HEK293 (cell line): ENCODE measurements around the gene NXPH4.

ENCODE experiments used
- BCL11A ChIP-seq: fragments of 450-650 bp; formaldehyde crosslinking; IDR thresholded peaks from 2 replicates; pipeline ENCODE4 v1.5.1; 2016; ENCODE audit warnings: low read depth, missing biosample characterization, missing genetic modification characterization
- KLF16 ChIP-seq: fragments of 450-650 bp; formaldehyde crosslinking; IDR thresholded peaks from 2 replicates; pipeline ENCODE4 v1.5.1; 2017; ENCODE audit warnings: missing biosample characterization, missing genetic modification characterization
- SP3 ChIP-seq: fragments of 450-650 bp; formaldehyde crosslinking; IDR thresholded peaks from 2 replicates; pipeline ENCODE4 v1.5.1; 2016; ENCODE audit warnings: missing biosample characterization, missing genetic modification characterization
- SP7 ChIP-seq: fragments of 450-650 bp; formaldehyde crosslinking; IDR thresholded peaks from 2 replicates; pipeline ENCODE4 v1.5.1; 2016; ENCODE audit warnings: missing biosample characterization, missing genetic modification characterization
- ZBTB20 ChIP-seq: fragments of 450-650 bp; formaldehyde crosslinking; IDR thresholded peaks from 2 replicates; pipeline ENCODE4 v1.5.1; 2016; ENCODE audit warnings: missing biosample characterization, missing genetic modification characterization
- ZBTB48 ChIP-seq: fragments of 450-650 bp; formaldehyde crosslinking; IDR thresholded peaks from 2 replicates; pipeline ENCODE4 v1.5.1; 2016; ENCODE audit warnings: missing biosample characterization, missing genetic modification characterization
- ZFP3 ChIP-seq: fragments of 450-650 bp; formaldehyde crosslinking; IDR thresholded peaks from 2 replicates; pipeline ENCODE4 v1.5.1; 2016; ENCODE audit warnings: low read depth, missing biosample characterization, missing genetic modification characterization
- ZNF140 ChIP-seq: fragments of 450-650 bp; formaldehyde crosslinking; IDR thresholded peaks from 2 replicates; pipeline ENCODE4 v1.5.1; 2016; ENCODE audit warnings: missing biosample characterization, missing genetic modification characterization
- ZNF155 ChIP-seq: fragments of 450-650 bp; formaldehyde crosslinking; IDR thresholded peaks from 2 replicates; pipeline ENCODE4 v1.5.1; 2016; ENCODE audit warnings: missing biosample characterization, missing genetic modification characterization
- ZNF202 ChIP-seq: fragments of 450-650 bp; formaldehyde crosslinking; IDR thresholded peaks from 2 replicates; pipeline ENCODE4 v1.5.1; 2016; ENCODE audit warnings: missing biosample characterization, missing genetic modification characterization, borderline replicate concordance
- ZNF239 ChIP-seq: fragments of 450-650 bp; formaldehyde crosslinking; IDR thresholded peaks from 2 replicates; pipeline ENCODE4 v1.5.1; 2016; ENCODE audit warnings: missing biosample characterization, missing genetic modification characterization
- ZNF341 ChIP-seq: fragments of 450-650 bp; formaldehyde crosslinking; IDR thresholded peaks from 2 replicates; pipeline ENCODE4; 2016; ENCODE audit warnings: low read depth, missing biosample characterization, missing genetic modification characterization
- ZNF423 ChIP-seq: fragments of 450-650 bp; formaldehyde crosslinking; IDR thresholded peaks from 2 replicates; pipeline ENCODE4 v1.5.1; 2016; ENCODE audit warnings: missing biosample characterization, missing genetic modification characterization
- ZNF501 ChIP-seq: fragments of 450-650 bp; formaldehyde crosslinking; IDR thresholded peaks from 2 replicates; pipeline ENCODE4 v1.5.1; 2016; ENCODE audit warnings: missing biosample characterization, missing genetic modification characterization
- ZNF549 ChIP-seq: fragments of 450-650 bp; IDR thresholded peaks from 2 replicates; pipeline ENCODE4 v1.5.1; 2018; ENCODE audit warnings: missing biosample characterization, missing genetic modification characterization, mild to moderate bottlenecking, inconsistent platforms, moderate library complexity
- ZNF701 ChIP-seq: fragments of 450-650 bp; formaldehyde crosslinking; IDR thresholded peaks from 2 replicates; pipeline ENCODE4 v1.5.1; 2016; ENCODE audit warnings: missing biosample characterization, missing genetic modification characterization
- ZNF776 ChIP-seq: fragments of 450-650 bp; formaldehyde crosslinking; IDR thresholded peaks from 2 replicates; pipeline ENCODE4 v1.5.0; 2017; ENCODE audit warnings: missing biosample characterization, missing genetic modification characterization, borderline replicate concordance
- ZNF792 ChIP-seq: fragments of 450-650 bp; formaldehyde crosslinking; IDR thresholded peaks from 2 replicates; pipeline ENCODE4 v1.5.1; 2016; ENCODE audit warnings: missing biosample characterization, missing genetic modification characterization
- ZSCAN16 ChIP-seq: fragments of 450-650 bp; formaldehyde crosslinking; IDR thresholded peaks from 2 replicates; pipeline ENCODE4 v1.5.1; 2016; ENCODE audit warnings: missing biosample characterization, missing genetic modification characterization
- TF ChIP-seq, protein P1 (sequence below): fragments of 450-650 bp; formaldehyde crosslinking; IDR thresholded peaks from 2 replicates; pipeline ENCODE4 v1.5.1; 2016; ENCODE audit warnings: missing biosample characterization, missing genetic modification characterization
- TF ChIP-seq, protein P2 (sequence below): fragments of 450-650 bp; formaldehyde crosslinking; IDR thresholded peaks from 2 replicates; pipeline ENCODE4 v1.5.1; 2016; ENCODE audit warnings: missing biosample characterization, missing genetic modification characterization, low read depth
- TF ChIP-seq, protein P3 (sequence below): fragments of 450-650 bp; formaldehyde crosslinking; IDR thresholded peaks from 2 replicates; pipeline ENCODE4 v1.5.1; 2017; ENCODE audit warnings: missing biosample characterization, missing genetic modification characterization
- TF ChIP-seq, protein P4 (sequence below): fragments of 450-650 bp; formaldehyde crosslinking; IDR thresholded peaks from 2 replicates; pipeline ENCODE4 v1.5.1; 2016; ENCODE audit warnings: missing biosample characterization, missing genetic modification characterization
- TF ChIP-seq, protein P5 (sequence below): IDR thresholded peaks from 2 replicates; pipeline ENCODE4 v1.6.1; 2011; ENCODE audit warnings: mild to moderate bottlenecking, low read depth, low read length, borderline replicate concordance
- TF ChIP-seq, protein P6 (sequence below): fragments of 450-650 bp; formaldehyde crosslinking; conservative IDR thresholded peaks from 2 replicates; pipeline ENCODE4 v1.5.1; 2016; ENCODE audit warnings: low read depth, missing biosample characterization, missing genetic modification characterization

Gene NXPH4

DNA sequence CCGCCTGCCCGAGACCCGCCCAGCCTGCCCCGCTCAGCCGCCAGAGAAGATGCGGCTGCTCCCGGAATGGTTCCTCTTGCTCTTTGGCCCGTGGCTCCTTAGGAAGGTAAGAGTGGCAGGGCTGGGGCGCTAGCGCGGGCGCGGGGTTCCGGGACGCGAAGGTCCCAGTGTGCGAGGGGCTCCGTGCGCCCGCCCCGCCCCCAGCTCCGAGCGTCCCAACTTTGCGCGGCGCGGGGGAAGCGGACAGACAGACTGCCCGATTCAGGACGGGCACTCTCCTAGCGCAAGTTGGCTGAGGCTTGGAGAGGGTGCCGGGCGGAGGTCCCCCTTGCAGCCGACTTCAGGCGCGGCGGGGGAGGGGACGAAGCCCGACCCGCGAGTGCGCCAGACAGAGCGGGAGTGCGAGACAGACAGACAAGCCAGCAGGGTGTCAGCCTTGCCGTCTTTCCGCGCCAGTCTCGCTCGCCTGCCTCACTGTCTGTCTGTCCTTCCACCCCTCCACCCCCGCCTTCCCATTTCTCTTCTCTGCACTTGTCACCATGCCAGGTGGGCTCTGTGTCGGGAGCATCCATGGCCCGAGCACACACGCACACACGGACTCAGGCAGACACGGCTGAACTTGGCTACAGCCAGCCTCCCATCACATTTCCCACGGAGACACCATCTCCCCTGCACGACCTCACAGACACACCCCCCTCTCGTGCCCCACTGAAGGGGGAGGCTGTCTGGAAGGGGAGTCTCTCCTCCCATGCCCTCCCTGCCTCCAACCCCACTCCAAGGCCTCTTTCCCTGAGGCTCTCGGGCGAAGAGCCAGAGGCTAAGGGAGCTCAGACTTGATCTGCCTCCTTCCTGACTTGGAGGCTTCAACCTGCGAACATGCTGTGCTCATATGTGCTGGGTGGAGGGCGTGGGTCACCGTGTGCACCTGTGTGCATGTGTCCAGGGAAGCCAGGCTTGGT lies 606 bp downstream of the NXPH4 start (continued):
- TF ChIP-seq SP7 (tag by site-specific recombination): no peak
- peak; percentile 64 for TF ChIP-seq ZNF501 (tag by site-specific recombination)
- TF ChIP-seq ZNF701 (tag by site-specific recombination): no peak
- TF ChIP-seq, protein P1, sequence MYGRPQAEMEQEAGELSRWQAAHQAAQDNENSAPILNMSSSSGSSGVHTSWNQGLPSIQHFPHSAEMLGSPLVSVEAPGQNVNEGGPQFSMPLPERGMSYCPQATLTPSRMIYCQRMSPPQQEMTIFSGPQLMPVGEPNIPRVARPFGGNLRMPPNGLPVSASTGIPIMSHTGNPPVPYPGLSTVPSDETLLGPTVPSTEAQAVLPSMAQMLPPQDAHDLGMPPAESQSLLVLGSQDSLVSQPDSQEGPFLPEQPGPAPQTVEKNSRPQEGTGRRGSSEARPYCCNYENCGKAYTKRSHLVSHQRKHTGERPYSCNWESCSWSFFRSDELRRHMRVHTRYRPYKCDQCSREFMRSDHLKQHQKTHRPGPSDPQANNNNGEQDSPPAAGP (tag by site-specific recombination): peak; percentile 63; the same call in 1 of the 2 replicates
- no peak for TF ChIP-seq ZNF776 (tag by site-specific recombination)
- TF ChIP-seq KLF16 (tag by site-specific recombination): peak; percentile 85
- no peak for TF ChIP-seq ZNF202 (tag by site-specific recombination)
- TF ChIP-seq ZSCAN16 (tag by site-specific recombination): no peak
- TF ChIP-seq, protein P2, sequence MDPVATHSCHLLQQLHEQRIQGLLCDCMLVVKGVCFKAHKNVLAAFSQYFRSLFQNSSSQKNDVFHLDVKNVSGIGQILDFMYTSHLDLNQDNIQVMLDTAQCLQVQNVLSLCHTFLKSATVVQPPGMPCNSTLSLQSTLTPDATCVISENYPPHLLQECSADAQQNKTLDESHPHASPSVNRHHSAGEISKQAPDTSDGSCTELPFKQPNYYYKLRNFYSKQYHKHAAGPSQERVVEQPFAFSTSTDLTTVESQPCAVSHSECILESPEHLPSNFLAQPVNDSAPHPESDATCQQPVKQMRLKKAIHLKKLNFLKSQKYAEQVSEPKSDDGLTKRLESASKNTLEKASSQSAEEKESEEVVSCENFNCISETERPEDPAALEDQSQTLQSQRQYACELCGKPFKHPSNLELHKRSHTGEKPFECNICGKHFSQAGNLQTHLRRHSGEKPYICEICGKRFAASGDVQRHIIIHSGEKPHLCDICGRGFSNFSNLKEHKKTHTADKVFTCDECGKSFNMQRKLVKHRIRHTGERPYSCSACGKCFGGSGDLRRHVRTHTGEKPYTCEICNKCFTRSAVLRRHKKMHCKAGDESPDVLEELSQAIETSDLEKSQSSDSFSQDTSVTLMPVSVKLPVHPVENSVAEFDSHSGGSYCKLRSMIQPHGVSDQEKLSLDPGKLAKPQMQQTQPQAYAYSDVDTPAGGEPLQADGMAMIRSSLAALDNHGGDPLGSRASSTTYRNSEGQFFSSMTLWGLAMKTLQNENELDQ (tag by site-specific recombination): no peak
- TF ChIP-seq, protein P3, sequence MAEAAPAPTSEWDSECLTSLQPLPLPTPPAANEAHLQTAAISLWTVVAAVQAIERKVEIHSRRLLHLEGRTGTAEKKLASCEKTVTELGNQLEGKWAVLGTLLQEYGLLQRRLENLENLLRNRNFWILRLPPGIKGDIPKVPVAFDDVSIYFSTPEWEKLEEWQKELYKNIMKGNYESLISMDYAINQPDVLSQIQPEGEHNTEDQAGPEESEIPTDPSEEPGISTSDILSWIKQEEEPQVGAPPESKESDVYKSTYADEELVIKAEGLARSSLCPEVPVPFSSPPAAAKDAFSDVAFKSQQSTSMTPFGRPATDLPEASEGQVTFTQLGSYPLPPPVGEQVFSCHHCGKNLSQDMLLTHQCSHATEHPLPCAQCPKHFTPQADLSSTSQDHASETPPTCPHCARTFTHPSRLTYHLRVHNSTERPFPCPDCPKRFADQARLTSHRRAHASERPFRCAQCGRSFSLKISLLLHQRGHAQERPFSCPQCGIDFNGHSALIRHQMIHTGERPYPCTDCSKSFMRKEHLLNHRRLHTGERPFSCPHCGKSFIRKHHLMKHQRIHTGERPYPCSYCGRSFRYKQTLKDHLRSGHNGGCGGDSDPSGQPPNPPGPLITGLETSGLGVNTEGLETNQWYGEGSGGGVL (tag by site-specific recombination): peak; percentile 98
- TF ChIP-seq ZNF423 (tag by site-specific recombination): 0 out of 2 replicates have a peak, but pooled peaks have one; percentile 56
- TF ChIP-seq ZNF140 (tag by site-specific recombination): no peak
- TF ChIP-seq ZNF792: no peak
- TF ChIP-seq, protein P4, sequence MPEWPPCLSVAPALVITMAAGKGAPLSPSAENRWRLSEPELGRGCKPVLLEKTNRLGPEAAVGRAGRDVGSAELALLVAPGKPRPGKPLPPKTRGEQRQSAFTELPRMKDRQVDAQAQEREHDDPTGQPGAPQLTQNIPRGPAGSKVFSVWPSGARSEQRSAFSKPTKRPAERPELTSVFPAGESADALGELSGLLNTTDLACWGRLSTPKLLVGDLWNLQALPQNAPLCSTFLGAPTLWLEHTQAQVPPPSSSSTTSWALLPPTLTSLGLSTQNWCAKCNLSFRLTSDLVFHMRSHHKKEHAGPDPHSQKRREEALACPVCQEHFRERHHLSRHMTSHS (tag by site-specific recombination): no peak
- no peak for TF ChIP-seq ZNF155 (tag by site-specific recombination)
- no peak for TF ChIP-seq ZNF239 (tag by site-specific recombination)
- TF ChIP-seq ZBTB20 (tag by site-specific recombination): peak; percentile 29; the same call in 1 of the 2 replicates
- TF ChIP-seq ZNF341 (tag by site-specific recombination): 0 out of 2 replicates have a peak, but pooled peaks have one; percentile 16
- TF ChIP-seq, protein P5, sequence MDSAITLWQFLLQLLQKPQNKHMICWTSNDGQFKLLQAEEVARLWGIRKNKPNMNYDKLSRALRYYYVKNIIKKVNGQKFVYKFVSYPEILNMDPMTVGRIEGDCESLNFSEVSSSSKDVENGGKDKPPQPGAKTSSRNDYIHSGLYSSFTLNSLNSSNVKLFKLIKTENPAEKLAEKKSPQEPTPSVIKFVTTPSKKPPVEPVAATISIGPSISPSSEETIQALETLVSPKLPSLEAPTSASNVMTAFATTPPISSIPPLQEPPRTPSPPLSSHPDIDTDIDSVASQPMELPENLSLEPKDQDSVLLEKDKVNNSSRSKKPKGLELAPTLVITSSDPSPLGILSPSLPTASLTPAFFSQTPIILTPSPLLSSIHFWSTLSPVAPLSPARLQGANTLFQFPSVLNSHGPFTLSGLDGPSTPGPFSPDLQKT: no peak
- TF ChIP-seq ZFP3: no peak
- TF ChIP-seq ZNF549 (tag by site-specific recombination): no peak
- TF ChIP-seq, protein P6, sequence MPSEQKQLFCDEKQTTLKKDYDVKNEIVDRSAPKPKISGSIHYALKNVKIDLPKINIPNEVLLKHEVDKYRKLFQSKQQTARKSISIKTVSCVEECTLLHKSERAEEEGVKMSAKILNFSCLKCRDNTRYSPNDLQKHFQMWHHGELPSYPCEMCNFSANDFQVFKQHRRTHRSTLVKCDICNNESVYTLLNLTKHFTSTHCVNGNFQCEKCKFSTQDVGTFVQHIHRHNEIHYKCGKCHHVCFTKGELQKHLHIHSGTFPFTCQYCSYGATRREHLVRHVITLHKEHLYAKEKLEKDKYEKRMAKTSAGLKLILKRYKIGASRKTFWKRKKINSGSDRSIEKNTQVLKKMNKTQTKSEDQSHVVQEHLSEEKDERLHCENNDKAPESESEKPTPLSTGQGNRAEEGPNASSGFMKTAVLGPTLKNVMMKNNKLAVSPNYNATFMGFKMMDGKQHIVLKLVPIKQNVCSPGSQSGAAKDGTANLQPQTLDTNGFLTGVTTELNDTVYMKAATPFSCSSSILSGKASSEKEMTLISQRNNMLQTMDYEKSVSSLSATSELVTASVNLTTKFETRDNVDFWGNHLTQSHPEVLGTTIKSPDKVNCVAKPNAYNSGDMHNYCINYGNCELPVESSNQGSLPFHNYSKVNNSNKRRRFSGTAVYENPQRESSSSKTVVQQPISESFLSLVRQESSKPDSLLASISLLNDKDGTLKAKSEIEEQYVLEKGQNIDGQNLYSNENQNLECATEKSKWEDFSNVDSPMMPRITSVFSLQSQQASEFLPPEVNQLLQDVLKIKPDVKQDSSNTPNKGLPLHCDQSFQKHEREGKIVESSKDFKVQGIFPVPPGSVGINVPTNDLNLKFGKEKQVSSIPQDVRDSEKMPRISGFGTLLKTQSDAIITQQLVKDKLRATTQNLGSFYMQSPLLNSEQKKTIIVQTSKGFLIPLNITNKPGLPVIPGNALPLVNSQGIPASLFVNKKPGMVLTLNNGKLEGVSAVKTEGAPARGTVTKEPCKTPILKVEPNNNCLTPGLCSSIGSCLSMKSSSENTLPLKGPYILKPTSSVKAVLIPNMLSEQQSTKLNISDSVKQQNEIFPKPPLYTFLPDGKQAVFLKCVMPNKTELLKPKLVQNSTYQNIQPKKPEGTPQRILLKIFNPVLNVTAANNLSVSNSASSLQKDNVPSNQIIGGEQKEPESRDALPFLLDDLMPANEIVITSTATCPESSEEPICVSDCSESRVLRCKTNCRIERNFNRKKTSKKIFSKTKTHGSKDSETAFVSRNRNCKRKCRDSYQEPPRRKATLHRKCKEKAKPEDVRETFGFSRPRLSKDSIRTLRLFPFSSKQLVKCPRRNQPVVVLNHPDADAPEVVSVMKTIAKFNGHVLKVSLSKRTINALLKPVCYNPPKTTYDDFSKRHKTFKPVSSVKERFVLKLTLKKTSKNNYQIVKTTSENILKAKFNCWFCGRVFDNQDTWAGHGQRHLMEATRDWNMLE (tag by site-specific recombination): no peak
- TF ChIP-seq BCL11A (tag by site-specific recombination): no peak
- peak; percentile 80 for TF ChIP-seq ZBTB48 (tag by site-specific recombination)
- TF ChIP-seq SP3 (tag by site-specific recombination): peak; percentile 25
